ENCODE results near the gene LIPF.
A peak's percentile ranks its signal among the peaks of the same experiment; 100 is the strongest.
"Not testable (repeated sequence)": the region's sequence is repeated elsewhere in the genome, so short reads cannot be mapped to it uniquely, and the experiment has no call there.

LIPF gene, protein sequence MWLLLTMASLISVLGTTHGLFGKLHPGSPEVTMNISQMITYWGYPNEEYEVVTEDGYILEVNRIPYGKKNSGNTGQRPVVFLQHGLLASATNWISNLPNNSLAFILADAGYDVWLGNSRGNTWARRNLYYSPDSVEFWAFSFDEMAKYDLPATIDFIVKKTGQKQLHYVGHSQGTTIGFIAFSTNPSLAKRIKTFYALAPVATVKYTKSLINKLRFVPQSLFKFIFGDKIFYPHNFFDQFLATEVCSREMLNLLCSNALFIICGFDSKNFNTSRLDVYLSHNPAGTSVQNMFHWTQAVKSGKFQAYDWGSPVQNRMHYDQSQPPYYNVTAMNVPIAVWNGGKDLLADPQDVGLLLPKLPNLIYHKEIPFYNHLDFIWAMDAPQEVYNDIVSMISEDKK

DNA sequence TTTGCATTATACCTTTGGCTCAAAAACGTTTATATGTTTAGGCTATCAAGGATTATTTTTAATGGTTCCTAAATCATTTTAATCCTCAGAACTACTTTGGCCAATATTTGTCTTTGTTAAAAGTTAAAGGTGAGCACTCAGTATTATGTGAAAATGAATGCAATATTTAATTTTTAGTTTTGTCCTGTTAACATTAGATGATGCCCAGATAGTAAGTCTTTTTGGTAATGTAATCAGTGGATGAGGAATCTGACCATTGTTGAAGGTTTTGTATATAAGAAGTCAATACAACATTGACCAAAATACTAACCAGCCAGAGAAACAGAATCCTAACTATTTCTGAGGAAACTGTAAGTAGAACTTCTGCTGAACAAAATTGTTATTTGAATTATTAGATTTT, at the start of gene LIPF:
Gene LIPF (plus strand): TSS at position 301 of the 400 bp plus-strand sequence. CDS start 2,856 bp downstream, outside the sequence.
- no peak for DNase-seq (ENCODE audit: low read depth)

DNA sequence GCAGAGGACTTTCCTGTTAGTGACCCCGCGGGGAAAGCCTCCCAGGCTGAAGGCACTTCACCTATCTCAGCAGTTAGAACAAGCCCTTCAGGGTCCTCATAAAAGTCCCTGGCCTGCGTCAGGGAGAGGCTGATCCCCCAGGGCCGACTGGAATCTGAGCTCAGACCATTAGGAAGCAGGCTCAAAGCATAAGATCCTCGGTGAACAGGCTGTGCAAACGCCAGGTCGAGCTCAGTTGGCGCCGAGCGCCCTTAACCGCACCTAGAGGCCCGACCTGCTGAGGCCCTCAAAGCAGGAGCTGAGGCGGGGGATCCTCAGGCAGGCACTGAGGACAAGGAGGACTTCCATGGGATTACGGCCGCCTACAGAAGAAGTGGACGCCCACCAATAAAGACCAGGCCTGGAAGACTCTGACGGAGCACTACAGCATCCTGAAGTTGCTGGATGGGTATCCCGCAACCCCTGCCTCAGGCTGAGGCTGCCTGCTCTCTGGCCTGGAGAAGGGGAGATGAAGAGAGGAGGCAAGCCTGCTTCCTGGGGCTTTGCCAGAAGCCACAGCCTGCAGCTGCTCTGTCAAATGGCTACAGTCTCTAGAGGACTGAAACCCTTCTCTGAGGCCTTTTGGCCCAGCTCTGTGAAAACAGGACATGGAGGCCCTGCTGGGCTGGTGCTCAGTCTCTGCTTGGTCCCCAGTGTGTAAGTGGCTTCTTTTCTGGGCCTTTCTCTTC, 47.8 kb upstream of the LIPF start:
- no peak for DNase-seq (ENCODE audit: low read depth)

DNA sequence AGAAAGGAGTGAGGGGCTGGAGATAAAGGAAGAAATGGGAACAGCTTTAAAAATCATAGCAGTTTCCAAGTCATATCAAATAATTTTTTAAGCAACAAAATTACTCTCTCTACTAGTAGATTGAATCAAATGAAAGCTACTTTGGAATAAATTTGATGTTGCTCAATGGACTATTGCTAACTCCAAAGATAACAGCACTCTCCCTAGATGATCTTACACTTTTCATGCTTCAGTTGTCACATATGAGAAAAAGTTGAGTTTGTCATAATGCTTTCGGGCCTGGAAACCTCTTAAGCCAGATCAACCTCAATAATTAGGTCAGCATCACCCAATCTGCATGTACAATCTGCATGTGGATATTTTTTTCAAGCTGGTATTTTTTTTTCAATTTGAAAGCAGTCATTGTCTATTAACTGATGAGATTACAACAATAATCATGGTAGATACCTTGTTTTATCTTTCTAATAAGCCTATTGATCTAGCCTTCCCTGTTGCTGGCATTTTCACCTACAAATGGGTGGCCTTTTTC, 46.4 kb upstream of the LIPF start:
- DNase-seq (ENCODE audit: low read depth): no peak

DNA sequence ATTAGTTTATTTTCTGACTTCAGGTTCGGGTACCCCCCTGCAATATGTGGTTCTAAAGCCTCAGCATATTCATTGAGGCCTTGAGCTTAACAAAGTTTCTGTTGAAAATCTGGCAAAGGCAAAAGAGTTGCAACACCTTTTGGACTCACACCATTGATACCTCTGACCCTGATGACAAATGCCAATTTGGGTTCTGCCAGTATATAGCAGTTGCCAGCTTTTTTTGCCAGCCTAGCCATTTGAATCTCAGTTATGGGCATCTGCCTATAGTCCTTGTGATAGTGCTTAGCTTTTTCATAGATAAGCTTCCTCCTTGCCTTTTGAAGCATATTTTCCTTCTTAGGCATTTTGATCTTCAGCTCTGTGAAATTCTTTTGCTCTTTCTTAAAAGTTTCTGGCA, 45.7 kb upstream of the LIPF start:
- DNase-seq (ENCODE audit: low read depth): peak; percentile 48

DNA sequence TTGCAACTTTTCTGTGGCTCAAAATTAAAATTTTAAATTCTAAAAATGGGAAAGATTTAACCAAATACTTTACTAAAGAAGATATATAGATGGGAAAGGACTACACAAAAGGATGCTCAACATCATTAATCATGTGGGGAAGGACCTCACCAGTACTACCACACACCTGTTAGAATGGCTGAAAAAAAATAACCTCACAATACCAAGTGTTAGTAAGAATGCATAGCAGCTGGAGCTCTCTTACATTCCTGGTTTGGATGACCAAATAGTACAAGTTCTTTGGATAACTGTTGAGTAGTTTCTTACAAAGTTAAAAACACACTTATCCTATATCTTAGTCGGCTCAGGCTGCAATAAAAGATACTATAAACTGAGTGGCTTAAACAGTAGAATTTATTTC, 43.8 kb upstream of the LIPF start:
- DNase-seq (ENCODE audit: low read depth): no peak

DNA sequence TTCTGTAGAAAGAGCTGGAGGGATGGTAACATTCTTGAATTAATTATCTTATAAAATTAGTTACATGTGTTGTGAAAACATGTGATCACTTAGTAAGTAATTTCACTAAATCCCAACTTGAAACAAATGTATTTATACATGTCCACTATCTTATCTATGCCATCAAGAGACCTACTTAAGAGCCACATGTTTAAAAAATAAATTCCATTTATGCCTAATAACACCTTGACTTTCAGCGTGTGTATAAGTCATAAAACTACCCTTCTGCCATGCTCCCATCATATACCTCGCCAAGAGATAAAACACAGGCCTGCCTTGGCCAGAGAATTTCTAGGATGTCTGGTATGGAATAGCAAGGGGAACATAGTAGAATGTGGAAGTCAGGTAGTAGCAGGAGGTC, 40.4 kb upstream of the LIPF start:
- DNase-seq (ENCODE audit: low read depth): no peak

DNA sequence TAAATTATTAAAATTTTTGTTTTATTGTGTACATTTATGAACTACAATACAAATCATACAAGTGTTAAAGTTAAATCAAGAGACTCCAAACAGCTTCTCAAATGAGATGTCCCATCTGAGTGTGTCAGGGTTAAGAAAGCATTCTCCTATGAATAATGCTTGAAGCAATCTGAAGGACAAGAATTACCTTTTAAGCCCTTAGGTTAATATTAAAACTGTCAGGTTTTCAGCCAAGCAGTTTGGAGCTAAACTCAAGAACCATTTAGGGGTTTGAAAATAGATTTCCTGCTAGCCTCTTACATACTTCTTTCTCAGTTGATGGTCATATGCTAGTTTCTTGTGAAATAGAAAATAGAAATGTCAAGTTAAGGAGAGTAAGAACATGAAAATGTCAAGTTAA, 39.4 kb upstream of the LIPF start:
- DNase-seq (ENCODE audit: low read depth): no peak

DNA sequence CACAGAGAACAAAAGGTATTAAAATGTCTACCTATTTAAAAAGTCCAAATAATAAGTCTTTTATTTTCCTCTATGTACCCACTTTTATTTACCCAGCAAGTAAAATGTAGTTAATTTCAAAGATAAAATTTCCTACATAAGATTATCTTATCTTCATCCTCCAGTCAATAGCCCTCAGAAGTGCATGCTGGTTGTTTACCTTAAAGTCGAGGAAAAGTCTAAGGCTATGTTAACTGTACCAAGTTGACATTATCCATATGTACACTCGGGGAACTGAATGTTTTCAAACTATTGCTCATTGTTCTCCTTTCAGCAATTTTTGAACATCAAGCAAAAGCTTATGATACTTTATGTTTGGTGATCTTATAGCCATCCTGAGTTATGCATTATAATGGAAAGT, 24.1 kb upstream of the LIPF start:
- DNase-seq (ENCODE audit: low read depth): no peak

DNA sequence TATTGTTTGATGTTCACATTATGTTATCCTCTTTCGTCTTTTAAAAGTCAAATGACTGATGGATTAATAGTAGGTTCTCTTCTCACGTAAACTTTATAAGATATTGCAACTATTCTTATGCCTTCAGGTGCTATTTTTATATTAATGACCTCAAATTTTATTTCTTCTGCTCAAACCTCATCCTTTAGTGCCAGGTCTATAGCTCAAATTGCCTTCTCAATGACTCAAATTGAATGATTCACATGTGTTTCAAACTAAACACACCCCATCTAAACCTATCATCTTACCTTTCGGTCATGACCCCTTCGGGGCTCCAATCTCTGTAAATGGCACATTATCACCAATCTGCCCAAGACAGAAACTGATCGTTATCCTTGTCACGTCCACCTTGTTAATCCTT, 22.0 kb upstream of the LIPF start:
- DNase-seq (ENCODE audit: low read depth): no peak

DNA sequence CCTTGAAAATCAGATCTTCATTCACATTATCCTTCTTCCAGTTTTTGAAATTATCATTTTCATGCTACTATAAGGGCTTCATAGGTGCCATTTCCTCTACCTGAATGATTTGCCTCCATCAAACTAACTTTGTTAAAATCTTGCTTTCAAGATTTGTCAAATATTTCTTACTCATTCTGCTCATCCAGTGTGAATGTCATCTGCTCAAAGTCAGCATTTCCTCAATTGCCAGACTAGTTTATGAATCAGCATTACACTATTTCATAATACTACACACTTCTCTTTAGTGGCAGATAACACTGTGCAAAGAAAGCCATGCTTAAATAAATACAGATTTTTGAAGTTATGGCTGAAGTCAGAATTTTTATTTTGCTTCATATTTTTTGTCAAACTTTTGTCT, 21.3 kb upstream of the LIPF start:
- peak; percentile 10 for DNase-seq (ENCODE audit: low read depth)

DNA sequence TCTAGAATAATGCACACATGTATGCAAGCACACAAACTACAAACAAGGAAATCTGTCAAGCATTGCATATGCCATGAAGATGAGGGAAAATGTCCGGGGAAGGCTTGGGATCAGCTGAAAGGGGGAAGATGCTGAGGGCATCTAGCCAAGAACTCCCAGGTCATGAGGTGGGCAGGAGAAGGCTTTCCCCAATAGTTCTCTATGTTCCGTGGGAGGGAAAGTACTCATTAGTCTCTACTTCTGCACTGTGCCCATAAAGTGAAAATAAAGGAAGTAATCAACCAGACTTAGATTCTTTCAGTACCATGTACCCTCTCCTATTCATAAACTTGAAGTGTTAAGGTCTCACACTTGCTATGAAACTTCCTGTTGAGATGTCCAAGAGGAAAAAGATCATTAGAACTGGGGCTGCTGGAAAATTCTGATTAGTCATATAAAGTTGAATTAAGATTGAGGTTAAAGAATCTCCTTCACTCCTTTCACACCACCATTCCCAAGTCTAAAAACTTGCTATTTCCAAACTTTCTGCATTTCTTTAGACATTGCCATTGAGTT, 17.1 kb upstream of the LIPF start:
- DNase-seq (ENCODE audit: low read depth): no peak

DNA sequence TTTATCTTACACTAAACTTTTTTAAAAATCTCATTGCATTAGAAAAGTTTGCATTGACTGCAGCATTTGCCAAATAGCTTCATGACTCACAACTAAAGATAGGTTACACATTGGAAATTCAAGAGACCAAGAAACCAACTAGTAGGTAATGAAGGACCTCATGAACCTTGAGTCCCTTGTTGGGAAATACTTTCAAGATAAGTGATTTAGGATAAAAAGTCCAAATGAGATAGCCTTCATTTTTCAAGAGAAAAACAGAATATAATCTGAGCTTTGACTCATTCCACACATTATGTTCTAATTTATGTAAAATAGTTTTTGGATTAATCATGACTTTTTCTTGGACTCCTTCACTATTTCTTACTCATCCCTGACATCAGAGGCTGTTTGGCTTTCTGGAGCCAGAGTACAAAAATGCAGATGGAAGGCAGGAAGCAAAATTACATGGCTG, 13.1 kb upstream of the LIPF start:
- peak; percentile 77 for DNase-seq (ENCODE audit: low read depth)

DNA sequence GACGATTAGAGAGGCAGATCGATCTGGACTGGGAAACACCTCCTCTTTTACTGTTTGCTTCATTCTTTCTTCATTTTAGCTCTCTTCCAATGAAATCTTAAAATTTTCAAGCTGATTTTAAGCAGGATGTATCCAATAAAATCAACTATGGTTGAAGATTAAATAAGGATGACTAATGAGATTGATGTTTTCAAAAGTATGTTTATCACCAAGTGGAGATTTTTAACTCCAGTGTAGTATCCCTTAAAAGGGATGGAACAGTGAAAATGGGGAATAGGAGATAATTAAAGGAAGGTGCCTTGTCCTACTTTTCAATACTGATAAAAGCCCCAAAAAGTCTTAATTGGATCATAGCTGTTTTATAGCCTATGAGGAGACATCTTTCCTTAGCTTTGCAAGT, 11.6 kb upstream of the LIPF start:
- DNase-seq (ENCODE audit: low read depth): no peak

DNA sequence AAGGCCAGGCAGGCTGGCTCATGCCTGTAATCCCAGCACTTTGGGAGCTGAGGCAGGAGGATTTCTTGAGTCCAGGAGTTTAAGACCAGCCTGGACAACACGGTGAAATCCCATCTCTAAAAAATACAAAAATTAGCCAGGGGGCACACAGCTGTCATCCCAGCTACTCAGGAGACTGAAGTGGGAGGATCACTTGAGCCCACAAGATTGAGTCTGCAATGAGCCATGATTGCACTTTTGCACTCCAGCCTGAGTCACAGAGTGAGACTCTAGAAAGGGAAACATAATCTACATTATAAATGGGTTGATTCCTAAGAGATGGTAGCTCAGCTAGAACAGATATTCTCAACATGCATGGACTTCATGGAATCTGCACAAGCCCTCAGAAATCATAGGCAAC, 6.3 kb upstream of the LIPF start:
- DNase-seq (ENCODE audit: low read depth): no peak

DNA sequence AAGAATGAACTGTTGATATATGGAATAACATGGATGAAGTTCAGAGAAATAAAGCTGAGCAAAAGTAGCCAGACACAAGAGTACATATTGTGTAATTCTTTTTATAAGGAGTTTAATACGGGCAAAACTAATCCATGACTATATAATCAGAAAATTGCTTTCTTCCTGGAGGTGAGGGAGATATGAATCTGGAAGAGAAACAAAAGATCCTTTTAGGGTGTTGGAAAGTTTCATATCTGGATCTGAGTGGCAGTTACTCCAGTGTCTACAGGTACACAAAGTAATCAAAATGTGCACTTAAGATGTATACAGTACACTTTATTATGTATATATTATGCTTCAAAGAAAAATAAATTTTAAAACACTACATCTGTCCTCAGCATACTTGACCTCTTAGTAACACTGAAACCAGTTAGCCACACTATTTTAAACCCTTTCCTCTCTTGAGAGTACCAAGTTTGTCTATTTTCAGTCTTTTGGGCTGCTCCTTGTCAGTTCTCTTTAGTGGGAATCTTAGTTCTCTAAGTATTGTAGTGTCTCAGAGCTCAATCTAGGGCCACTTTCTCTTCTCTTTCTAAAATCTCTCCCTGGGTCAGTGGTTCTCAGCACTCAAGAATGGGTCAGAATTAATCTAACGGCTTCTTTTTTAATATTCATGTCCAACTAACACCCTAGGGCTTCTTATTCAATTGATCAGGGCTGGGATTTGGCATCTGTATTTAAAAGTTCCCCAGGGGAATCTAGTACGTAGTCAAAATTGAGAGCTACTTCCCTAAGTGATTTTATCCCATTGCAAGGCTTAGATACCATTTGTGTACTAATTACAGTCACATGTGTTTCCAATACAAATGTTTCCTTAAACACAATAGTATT, 4.3 kb upstream of the LIPF start:
- DNase-seq (ENCODE audit: low read depth): peak; percentile 58

DNA sequence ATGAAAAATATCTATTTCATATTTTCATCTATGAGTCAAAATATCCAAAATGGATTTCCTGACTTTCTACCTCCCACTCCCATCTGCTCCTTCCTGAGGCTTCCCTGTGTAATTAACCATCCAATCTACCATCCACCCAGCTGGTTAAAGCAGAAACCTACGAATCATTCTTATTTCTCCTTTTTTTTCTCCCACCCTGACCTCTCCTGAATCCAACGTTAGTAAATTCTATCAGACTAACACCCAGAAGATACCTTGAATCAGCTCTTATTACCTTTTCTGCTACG, 3.7 kb upstream of the LIPF start:
- DNase-seq (ENCODE audit: low read depth): no peak

DNA sequence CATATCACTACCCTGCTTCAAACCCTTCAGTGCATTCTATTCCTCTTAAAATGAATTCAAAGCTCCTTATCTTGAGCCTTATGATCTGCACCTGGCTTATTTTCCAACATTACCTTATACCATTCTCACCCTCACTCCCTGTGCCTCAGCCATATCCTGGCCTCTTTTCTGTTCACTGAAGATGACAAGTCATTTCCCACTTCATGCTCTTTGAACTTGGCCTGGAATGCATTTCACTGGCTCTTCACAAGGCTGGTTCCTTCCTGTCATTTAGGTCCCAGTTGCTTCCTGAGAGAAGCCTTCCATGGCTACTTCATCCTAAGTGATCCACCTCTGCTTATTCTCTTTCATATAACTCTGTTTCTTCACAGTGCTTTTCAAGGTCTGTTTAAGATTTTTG, 3.2 kb upstream of the LIPF start:
- DNase-seq (ENCODE audit: low read depth): no peak

DNA sequence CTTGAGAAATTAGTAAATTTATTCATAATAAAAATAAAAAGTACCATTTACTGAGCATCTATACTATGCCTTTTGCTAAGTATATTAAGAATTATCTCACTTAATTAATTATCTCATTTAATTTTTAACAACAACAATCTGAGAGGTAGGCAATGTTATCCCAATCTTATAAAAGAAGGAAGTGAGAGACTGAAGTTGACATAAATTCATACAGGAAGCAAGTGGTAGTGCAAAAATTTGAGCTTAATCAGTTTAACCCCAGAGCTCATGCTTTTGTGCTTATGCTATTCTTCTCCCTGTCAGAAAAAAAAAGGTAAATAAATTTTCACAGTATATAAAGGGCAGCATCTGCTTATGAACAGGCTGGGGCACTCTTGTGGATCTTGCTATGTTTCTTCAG, 2.7 kb upstream of the LIPF start:
- DNase-seq (ENCODE audit: low read depth): no peak

DNA sequence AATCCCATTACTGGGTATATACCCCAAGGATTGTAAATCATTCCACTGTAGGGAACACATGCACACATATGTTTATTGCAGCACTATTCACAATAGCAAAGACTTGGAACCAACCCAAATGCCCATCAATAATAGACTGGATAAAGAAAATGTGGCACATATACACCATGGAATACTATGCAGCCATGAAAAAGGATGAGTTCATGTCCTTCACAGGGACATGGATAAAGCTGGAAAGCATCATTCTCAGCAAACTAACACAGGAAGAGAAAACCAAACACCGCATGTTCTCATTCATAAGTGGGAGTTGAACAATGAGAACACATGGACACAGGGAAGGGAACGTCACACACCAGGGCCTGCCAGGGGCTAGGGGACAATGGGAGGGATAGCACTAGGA, 1.1 kb upstream of the LIPF start:
- not testable (repeated sequence) for DNase-seq (ENCODE audit: low read depth)

DNA sequence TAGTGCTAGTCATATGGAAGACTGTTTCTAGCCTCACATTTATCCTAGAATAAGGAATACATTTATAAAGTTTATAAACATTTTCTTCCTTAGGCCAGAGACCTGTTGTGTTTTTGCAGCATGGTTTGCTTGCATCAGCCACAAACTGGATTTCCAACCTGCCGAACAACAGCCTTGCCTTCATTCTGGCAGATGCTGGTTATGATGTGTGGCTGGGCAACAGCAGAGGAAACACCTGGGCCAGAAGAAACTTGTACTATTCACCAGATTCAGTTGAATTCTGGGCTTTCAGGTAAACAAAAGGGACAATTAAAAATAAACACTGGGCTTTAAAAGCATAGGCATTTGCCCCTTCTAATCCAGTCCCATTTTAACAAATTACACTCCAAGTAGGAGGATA, 4.2 kb downstream of the LIPF start:
- no peak for DNase-seq (ENCODE audit: low read depth)

DNA sequence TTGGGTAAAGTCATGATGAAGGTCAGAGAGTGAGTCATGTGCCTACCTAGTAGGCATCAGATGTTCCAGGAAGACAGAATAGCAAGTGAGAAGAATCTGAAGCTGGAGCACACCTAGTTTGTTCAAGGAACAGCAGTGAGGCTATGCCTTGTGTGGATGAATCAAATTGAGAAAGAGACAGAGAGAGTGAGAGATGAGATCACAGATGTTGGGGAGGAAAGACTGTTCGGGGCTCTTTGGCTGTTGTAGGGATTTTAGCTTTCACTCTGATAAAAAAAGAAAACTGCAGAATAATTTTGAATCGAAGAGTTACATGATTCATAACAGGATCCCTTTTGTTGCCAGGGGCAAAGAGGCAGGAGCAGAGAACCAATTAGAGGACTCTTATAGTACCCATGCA, 6.3 kb downstream of the LIPF start:
- no peak for DNase-seq (ENCODE audit: low read depth)

DNA sequence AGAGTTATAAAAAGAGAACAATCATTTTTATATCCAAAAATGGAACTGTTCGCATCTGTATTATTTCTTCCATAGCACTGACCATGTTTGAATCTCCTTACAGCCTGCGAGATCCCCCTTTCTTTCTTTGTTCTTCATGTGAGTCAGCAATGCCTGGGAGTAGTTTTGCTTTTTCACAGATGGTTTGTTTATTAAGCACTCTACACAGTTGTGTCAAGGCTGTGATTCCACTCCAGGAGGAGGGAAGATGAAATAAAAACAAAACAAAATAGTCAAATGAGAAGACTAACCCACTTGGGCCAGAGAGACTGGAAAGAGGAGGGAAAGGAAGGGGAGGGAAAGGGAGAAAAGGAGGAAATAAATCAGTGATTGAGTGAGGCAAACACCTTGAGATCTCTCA, 7.8 kb downstream of the LIPF start:
- no peak for DNase-seq (ENCODE audit: low read depth)
